TTC549 (cell line): Measurements from ENCODE around the gene RAB11FIP4.

Experiments used
- FAIRE-seq: peaks from 2 replicates; lab custom pipeline; 2012; peaks lifted over from hg19 to GRCh38; lab: Jason Lieb, UNC

The RAB11FIP4 gene

GRCh38 chr17:31386542-31387075 lies 4.9 kb upstream of the RAB11FIP4 start:
- no peak for FAIRE-seq

- no peak for FAIRE-seq
Observed at GRCh38 chr17:31387438-31387837, 4.0 kb upstream of the RAB11FIP4 start.

DNA sequence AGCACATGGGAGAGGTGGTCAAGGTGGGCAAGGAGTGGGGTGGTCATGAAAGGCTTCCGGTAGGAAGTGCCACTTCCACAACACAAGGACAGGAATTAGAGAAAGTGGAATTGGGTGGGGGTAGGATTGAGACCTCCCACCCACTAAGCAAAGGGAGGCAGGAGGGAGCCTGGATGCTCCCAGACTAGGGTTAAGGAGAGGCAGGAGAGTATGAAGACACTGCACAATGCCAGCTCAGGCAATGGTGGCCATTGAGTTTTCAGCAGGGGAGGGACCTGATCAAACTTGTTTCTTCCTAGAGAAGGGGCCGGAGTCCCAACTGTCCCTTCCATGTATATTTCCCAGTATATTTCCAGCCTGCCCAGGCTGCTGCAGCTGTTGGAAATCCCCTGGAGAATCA lies 3.1 kb upstream of the RAB11FIP4 start:
- no peak for FAIRE-seq

GRCh38 chr17:31388770-31389656 lies 2.5 kb upstream of the RAB11FIP4 start:
- FAIRE-seq: no peak

GRCh38 chr17:31389657-31390381 lies 1.7 kb upstream of the RAB11FIP4 start:
- no peak for FAIRE-seq

- no peak for FAIRE-seq
Observed at GRCh38 chr17:31390426-31390747, 1.1 kb upstream of the RAB11FIP4 start.

GRCh38 chr17:31390748-31391495 lies 553 bp upstream of the RAB11FIP4 start:
- no peak for FAIRE-seq

DNA sequence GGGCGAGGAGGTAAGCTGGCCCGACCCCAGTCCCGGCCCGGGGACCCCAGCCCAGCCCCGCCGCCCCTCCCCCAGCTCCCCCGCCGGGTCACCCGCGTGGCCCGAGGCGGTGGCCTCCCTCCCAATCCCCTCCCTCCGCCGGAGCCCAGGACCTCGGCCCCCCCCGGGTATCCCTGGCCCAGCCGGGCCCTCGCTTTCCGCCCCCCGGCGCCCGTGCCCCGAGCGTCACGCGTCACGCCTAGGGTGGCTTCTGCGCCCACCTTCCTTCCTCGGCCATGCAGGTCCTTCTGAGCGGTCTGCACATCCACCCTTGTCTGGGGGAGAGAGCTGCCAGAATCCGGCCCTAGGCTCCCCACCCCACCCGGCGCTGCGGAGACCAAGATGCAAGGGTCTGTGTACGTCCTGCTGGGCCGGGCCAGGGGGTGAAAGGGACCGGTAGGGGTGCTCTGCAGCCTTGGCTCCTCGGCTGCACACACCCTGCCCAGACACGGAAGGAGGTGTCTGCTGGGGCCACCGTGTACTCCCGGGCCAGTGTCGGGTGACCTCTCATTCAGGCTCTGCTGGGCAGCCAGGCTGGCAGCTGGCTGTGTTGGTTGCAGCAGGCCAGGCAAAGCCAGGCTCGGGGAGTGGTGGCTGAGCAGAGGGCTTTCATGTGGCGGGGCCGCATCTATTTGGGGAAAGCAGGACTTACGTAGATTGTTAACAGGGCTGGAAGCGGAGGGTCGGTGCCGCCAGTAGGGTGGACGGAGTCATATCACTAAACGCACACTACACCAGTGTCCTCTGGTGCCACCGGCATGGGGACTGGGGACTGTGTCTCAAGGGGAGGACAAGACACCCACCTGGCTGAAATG lies 754 bp downstream of the RAB11FIP4 start:
- no peak for FAIRE-seq

DNA sequence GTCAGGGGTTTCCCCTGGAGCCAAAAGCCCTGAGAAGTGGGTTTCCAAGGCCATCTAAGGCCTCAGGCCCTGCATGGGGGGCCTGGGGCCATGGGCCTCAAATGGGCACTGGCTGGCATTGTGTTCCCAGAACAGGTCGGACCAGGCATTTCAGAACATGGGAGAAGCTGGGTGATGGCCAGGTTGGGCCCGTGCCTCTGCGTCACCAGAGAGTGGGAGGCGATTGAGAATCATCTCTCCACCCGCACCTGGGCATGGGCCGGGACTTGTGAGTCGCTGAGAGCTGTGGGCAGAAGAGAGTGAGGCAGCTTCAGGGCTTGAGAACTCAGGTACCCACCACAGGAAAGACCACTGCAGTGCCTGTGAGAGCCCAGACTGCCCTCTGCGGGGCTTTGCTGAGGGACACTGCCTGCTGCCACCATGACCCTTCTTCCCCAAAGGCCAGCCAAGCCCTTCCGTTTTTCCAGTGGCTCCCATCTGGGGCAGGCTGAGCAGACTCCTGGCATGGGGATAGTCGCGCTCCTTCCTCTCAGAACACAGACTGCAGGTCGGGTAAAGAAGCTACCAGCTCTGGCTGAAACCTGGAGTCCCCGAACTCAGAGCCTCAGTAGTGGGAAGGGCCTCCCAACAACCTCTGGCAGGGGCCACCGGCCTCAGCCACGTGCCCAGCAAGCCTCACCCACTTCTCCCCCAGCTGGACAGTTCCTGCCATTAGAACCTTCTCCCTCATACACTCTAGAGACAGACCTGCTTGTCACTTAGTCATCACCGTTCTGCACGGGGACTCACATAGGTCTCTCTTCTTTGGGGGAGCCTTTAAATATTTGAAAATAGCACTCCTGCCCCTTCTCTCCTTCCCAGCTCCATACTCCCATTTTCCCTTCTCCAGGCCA lies 1.6 kb downstream of the RAB11FIP4 start:
- FAIRE-seq: no peak

DNA sequence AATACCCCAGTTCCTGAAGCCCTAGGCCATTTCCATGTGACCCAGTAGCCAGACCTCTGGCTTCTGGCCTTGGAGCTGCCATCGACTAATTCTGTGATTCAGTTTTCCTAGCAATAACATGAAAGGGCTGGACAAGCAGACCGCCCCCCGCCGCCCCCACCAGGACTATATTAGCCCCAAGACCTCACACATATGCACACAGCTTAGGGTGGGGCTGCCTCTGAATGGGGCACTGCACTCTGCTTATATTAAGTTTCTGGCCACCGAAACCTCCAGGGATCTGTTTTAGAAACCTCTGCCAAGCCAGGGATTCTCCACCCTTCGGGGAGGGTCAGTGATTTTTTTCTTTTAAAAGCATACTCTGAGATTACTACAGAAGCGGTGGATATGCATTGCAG lies 2.3 kb downstream of the RAB11FIP4 start:
- no peak for FAIRE-seq

- FAIRE-seq: no peak
Observed at GRCh38 chr17:31394544-31394943, 3.1 kb downstream of the RAB11FIP4 start.

DNA sequence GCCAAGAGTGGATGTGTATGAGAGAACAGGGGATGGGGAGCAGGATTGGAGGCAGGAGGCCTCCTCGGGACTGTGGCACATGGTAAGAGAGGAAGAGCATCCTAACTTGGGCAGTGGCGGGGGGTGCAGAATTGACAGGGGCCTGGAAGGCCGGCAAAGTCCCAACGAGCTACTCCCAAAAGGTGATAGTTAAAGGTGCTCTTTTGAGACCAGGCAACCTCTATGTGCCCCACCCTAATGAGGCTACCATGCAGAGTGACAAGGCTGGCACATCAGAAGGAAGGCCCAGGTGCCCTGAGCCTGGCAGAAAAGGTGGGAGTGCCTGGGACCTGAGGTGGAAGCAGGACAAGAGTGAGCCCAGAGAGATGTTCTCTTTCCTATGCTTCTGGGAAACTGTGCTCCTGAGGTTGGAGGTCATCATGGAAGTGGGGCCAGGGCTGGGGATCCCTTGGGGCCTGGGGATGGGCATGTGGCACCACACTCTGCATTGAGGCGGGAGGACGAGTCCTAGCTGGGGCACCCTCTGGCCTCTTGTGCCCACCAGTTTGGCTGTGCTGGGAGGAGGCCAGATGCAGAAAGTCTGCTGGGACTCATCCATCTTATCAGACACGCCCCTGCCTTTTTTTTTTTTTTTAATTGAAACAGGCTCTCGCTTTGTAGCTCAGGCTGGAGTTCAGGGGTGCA lies 5.9 kb downstream of the RAB11FIP4 start:
- FAIRE-seq: no peak

DNA sequence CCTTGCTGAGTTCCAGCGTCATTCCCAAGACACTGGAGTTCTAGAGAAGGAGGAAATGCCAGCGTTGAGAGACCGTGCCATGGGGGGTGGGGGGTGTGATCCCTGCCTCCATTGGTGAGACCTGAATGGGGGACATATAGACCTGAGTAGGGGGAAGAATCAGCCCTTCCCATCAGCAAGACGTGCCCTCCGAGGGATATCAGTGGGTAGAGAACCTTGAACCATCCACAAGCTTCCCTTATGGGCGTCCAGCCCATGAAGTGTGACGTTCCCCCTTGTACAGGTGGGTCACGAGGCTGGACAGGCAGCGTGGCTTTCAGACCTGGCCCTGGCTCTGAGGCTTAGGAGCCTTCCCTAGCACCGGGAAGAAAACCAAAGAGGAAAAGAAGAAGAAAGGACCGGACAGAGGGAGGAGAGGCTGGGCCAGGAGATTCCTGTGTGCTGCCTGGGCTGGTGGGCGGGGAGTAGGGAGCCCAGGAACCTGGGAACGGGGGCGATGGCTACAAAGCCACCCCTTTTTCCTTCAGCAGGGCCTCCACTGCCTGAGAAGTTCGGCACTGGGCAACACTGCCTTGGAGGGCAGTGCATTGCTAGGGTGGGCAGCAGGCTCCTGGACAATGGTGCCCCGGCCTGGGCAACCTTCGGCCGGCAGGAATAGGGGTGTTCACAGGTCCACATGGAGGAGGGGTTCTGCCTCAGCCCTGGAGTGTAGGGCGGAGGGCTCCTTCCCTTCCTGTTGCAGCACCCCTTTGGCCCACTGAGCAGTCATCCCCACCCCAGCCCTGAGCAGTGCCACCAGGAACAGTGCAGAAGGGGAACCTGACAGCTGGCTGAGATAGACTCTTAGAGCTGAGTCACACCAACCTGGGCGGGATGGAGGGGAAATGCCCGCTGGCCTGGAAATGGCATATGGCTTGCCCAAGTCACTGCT lies 7.2 kb downstream of the RAB11FIP4 start:
- FAIRE-seq: no peak

DNA sequence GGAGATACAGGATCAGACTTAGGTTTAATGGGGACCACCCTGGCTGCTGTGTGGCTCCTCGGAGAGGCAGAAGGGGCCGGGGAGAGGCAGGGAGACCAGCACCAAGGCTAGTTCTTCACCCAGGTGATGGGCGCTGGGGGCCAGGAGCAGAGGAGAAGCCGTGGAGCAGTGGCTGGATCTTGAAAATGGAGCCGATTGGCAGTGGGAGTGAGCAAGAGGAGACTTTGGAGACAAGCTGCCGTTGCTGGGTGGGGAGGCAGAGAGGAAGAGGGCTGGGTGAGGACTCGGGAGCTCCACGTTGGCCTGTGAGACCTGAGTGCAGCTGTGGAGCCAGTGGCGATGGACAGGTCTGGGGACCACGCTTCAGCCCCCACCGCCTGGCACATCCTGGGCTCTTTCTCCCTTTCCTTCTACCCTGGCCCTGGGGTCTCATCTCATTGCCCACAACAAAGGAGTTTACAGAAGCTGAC lies 9.0 kb downstream of the RAB11FIP4 start:
- FAIRE-seq: no peak

DNA sequence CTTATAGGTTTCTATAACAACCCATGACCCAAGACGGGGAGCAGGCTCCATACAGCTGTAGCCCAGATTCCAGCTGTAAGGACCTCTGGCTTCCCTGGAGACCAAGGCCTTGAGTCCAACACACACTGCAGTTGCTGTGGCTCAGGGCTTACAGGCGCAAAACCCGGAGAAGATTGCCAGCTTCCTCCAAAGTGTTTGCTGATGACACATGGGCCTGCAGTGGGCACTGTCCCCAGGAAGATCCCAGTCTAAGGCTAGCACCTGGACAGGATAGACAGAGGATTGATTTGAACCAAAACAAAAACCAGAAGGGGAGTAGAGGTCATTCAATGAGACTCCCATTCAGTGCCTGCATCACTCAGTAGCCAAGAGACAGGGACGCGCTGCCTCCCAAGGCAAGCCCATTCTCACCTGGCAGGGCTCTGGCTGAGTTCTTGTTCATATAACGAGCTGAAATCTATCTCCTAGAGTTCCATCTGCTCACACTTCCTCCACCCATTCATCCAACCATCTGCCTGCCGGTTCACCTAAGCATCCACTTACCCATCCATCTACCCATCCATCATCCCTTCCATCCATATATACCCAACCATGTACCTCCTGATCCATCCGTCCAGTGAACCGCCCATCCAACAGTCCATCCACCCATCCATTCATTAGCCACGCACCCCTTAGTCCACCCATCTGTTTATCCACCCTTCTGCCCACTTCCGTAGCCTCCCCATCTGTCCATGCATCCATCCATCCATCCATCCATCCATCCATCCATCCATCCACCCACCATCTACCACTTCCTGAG lies 10.2 kb downstream of the RAB11FIP4 start:
- no peak for FAIRE-seq

DNA sequence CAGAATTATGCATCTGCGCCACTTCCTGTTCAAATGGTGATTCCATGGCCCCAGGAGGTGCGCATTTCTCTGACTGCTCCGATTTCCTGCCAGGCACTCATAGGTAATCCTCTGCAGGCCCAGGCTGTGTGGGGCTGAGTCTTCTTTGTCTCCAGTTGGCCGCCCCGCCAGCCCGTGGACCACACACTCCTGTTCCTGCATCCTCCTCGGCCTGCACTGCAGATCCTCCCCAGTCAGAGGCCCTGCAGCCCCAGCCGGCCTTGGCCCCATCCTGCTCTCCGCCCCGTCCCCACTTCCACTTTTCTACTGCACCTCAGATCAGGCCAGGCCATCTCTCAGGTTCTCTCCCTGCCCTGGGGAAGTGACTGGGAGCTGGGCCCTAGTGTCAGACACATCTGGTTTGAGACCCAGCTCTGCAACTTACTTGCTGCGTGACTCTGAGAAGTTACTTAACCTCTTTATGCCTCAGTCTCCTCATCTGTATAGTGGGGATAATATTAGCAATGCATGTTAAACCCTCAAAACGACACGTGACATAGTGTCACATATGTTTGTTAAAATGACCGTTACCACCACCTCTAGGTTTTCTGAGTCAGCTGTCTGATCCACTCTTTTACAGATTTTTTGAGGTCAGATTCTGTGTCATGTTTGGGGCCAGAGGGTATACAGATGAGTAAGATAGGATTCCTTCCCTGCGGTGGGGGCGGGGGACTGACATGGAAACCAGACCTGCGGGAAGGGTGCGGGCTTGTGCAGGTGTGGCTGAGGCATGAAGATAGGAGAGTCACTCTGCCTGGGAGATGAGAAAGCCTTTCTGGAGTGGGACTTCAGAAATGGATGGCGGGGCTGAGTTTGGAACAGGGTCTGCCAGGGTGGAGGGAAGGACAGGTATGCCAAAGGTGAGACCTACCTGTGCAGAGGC lies 12.8 kb downstream of the RAB11FIP4 start:
- FAIRE-seq: no peak

DNA sequence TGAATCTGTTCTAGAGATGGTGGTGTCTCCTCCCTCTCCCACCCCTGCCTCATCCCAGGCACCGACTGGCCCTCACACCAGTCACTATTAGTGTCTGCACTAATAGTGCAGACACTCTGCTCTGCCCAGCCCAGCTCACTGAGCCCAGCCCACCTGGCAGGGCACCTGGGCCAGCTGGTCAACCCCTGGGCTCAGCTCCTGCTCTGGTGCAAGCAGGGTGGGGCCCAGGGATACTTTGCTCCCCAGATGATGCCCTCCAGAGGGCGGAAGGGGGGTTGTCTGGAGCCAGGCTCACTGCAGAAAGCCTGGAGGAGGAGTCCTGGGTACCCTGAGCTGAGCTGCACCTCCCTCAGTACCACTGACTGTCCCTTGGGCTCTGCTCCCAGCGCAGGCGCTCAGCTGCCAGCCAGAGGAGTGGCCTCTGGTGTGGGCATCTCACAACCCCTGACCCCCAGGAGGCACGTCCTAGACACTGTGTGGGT lies 14.5 kb downstream of the RAB11FIP4 start:
- no peak for FAIRE-seq
